Mesendoderm (in vitro differentiated cells): Measurements from ENCODE around the gene MCF2L2.

Experiments
- DNase-seq: peaks from one replicate; pipeline ENCODE4 v3.0.0; 2013
- H2AK5ac ChIP-seq: 2 replicates; pipeline ENCODE4 v1.6.1; 2013; ENCODE audit warnings: low read length, inconsistent platforms
- H2BK120ac ChIP-seq: 2 replicates; pipeline ENCODE4 v1.6.1; 2013; ENCODE audit warnings: low read depth, mild to moderate bottlenecking, low read length, moderate library complexity, mixed read lengths
- H2BK15ac ChIP-seq: replicated peaks from 2 replicates; pipeline ENCODE4 v1.6.1; 2013; ENCODE audit warnings: low read depth, mild to moderate bottlenecking, moderate library complexity
- H2BK5ac ChIP-seq: 2 replicates; pipeline ENCODE4 v1.6.1; 2013; ENCODE audit warnings: low read length, inconsistent platforms
- H3K18ac ChIP-seq: 2 replicates; pipeline ENCODE4 v1.6.1; 2013; ENCODE audit warnings: mild to moderate bottlenecking, low read length, mixed read lengths
- H3K23ac ChIP-seq: one replicate; pipeline ENCODE4 v1.6.1; 2013; ENCODE audit warnings: low read length
- H3K27ac ChIP-seq: 2 replicates; pipeline ENCODE4 v1.5.1; 2013; ENCODE audit warnings: low read depth, mild to moderate bottlenecking, inconsistent platforms, low read length, moderate library complexity
- H3K27me3 ChIP-seq: 2 replicates; pipeline ENCODE4 v1.6.1; 2013; ENCODE audit warnings: low read length, control low read depth, mild to moderate bottlenecking, inconsistent platforms; ENCODE audit not compliant: insufficient read depth, poor library complexity
- H3K36me3 ChIP-seq: 2 replicates; pipeline ENCODE4 v1.6.1; 2013; ENCODE audit warnings: low read length, inconsistent platforms; ENCODE audit not compliant: control insufficient read depth, insufficient read depth
- H3K4ac ChIP-seq: one replicate; pipeline ENCODE4 v1.6.1; 2013; ENCODE audit warnings: low read depth, mild to moderate bottlenecking, low read length, moderate library complexity
- H3K4me1 ChIP-seq: 2 replicates; pipeline ENCODE4 v1.6.1; 2013; ENCODE audit warnings: low read depth, low read length, inconsistent platforms; ENCODE audit not compliant: control insufficient read depth
- H3K4me2 ChIP-seq: 2 replicates; pipeline ENCODE4 v1.6.1; 2013; ENCODE audit warnings: low read length
- H3K4me3 ChIP-seq: 2 replicates; pipeline ENCODE4 v1.5.1; 2013; ENCODE audit warnings: mild to moderate bottlenecking, low read length
- H3K56ac ChIP-seq: one replicate; pipeline ENCODE4 v1.6.1; 2013; ENCODE audit warnings: low read length
- H3K79me1 ChIP-seq: 2 replicates; pipeline ENCODE4 v1.6.1; 2013; ENCODE audit warnings: low read length, inconsistent platforms
- H3K79me2 ChIP-seq: 2 replicates; pipeline ENCODE4 v1.6.1; 2013; ENCODE audit warnings: mild to moderate bottlenecking, low read length; ENCODE audit not compliant: control insufficient read depth, insufficient read depth
- H3K9ac ChIP-seq: 2 replicates; pipeline ENCODE4 v1.6.1; 2013; ENCODE audit warnings: low read length, inconsistent platforms
- H4K5ac ChIP-seq: one replicate; pipeline ENCODE4 v1.6.1; 2013; ENCODE audit warnings: low read length
- H4K8ac ChIP-seq: one replicate; pipeline ENCODE4 v1.6.1; 2013; ENCODE audit warnings: low read depth, mild to moderate bottlenecking, control low read depth, low read length, moderate library complexity
- WGBS: extraction: QIAGEN DNeasy Blood & Tissue Kit; methylation state at CpG from one replicate; pipeline ENCODE4 v1.1.7; 2013; ENCODE audit warnings: low lambda C conversion rate, missing lambda C conversion rate; ENCODE audit not compliant: insufficient coverage; ENCODE audit errors: extremely low coverage; 5-methylcytosine and 5-hydroxymethylcytosine counted together

MCF2L2 gene

DNA sequence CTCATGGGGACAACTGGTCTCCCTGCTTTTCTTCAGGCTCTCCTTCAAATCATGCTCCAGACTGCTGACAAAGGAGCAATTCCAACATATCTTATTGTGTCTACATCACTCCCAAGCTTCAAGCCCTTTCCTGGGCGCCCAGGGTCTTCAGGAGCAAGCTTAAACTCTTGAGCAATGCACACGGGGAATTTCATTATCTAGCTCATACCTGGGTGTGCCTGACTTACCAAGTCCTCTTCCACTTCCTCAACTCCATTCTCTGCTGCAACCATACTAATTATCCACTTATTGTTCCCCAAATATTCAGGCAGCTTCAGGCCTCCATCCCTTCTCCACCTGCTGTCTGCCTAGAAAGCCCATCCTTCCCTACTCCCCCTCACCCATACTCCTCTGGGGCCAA lies 124.7 kb downstream of the MCF2L2 start:
- Histone ChIP-seq H2BK15ac (no peak overlapping the region), H3K36me3 (no peaks in the 10 kb centered on the region), H3K18ac (no peak overlapping the region), H3K27me3 (no peaks in the 10 kb centered on the region), H3K4ac (no peak overlapping the region), H4K5ac (no peak overlapping the region), H3K4me3 (no peak overlapping the region), H2BK120ac (no peak overlapping the region), H3K56ac (no peak overlapping the region), H4K8ac (no peak overlapping the region), H2BK5ac (no peak overlapping the region), H3K23ac (no peak overlapping the region), H3K4me2 (no peak overlapping the region), H3K79me1 (no peaks in the 10 kb centered on the region), H2AK5ac (no peak overlapping the region), H3K4me1 (peaks cover 5% of the 10 kb centered on the region), H3K9ac (no peak overlapping the region), H3K27ac (no peak overlapping the region), H3K79me2 (no peaks in the 10 kb centered on the region)
- no CpG with 5 or more reads among the region's 2 CpGs for WGBS
- no peak for DNase-seq

- H3K36me3 ChIP-seq, result no peaks in the 10 kb centered on the region
Measured at GRCh38 chr3:183301937-183302580, 126.4 kb downstream of the MCF2L2 start.

GRCh38 chr3:183300996-183301562 lies 127.3 kb downstream of the MCF2L2 start:
- no peak overlapping the region for H3K56ac ChIP-seq
- no peak overlapping the region for H3K27ac ChIP-seq
- no peaks in the 10 kb centered on the region for H3K79me1 ChIP-seq
- H2BK15ac ChIP-seq, result no peak overlapping the region
- no peaks in the 10 kb centered on the region for H3K27me3 ChIP-seq
- H3K4me1 ChIP-seq, result peaks cover 3% of the 10 kb centered on the region
- H2BK5ac ChIP-seq, result no peak overlapping the region
- WGBS, result no CpG with 5 or more reads among the region's 6 CpGs
- H3K18ac ChIP-seq, result no peak overlapping the region
- no peaks in the 10 kb centered on the region for H3K79me2 ChIP-seq
- H3K9ac ChIP-seq, result no peak overlapping the region
- no peak for DNase-seq
- no peak overlapping the region for H4K5ac ChIP-seq
- H3K4me2 ChIP-seq, result no peak overlapping the region
- no peak overlapping the region for H3K23ac ChIP-seq
- no peak overlapping the region for H3K4me3 ChIP-seq
- no peak overlapping the region for H3K4ac ChIP-seq
- no peaks in the 10 kb centered on the region for H3K36me3 ChIP-seq
- no peak overlapping the region for H2BK120ac ChIP-seq
- no peak overlapping the region for H2AK5ac ChIP-seq
- H4K8ac ChIP-seq, result no peak overlapping the region

More at GRCh38 chr3:183301937-183302580, 126.4 kb downstream of the MCF2L2 start:
- H3K23ac ChIP-seq, result no peak overlapping the region
- WGBS, result no CpG with 5 or more reads among the region's 8 CpGs
- no peak for DNase-seq
- no peak overlapping the region for H3K56ac ChIP-seq
- no peak overlapping the region for H2BK15ac ChIP-seq
- H4K5ac ChIP-seq, result no peak overlapping the region
- no peak overlapping the region for H3K4me2 ChIP-seq
- no peak overlapping the region for H3K4ac ChIP-seq
- H3K4me3 ChIP-seq, result no peak overlapping the region
- no peaks in the 10 kb centered on the region for H3K79me2 ChIP-seq
- no peaks in the 10 kb centered on the region for H3K79me1 ChIP-seq
- H4K8ac ChIP-seq, result no peak overlapping the region
- no peak overlapping the region for H3K27ac ChIP-seq
- no peak overlapping the region for H2BK5ac ChIP-seq
- peaks cover 5% of the 10 kb centered on the region for H3K4me1 ChIP-seq
- no peak overlapping the region for H3K9ac ChIP-seq
- no peaks in the 10 kb centered on the region for H3K27me3 ChIP-seq
- no peak overlapping the region for H3K18ac ChIP-seq
- H2BK120ac ChIP-seq, result no peak overlapping the region
- no peak overlapping the region for H2AK5ac ChIP-seq

- DNase-seq, result no peak
- WGBS, result no CpG with 5 or more reads among the region's 4 CpGs
- Histone ChIP-seq H4K5ac (no peak overlapping the region), H3K79me2 (no peaks in the 10 kb centered on the region), H3K4me3 (no peak overlapping the region), H2AK5ac (no peak overlapping the region), H2BK120ac (no peak overlapping the region), H2BK5ac (no peak overlapping the region), H3K27me3 (no peaks in the 10 kb centered on the region), H3K23ac (no peak overlapping the region), H3K9ac (no peak overlapping the region), H3K18ac (no peak overlapping the region), H3K4ac (no peak overlapping the region), H3K27ac (no peak overlapping the region), H3K4me2 (no peak overlapping the region), H3K56ac (no peak overlapping the region), H3K4me1 (peaks cover 3% of the 10 kb centered on the region), H3K36me3 (no peaks in the 10 kb centered on the region), H4K8ac (no peak overlapping the region), H2BK15ac (no peak overlapping the region), H3K79me1 (no peaks in the 10 kb centered on the region)
Measured at GRCh38 chr3:183299976-183300375, 128.4 kb downstream of the MCF2L2 start.

GRCh38 chr3:183298701-183299153 lies 129.7 kb downstream of the MCF2L2 start:
- Histone ChIP-seq H2BK5ac (no peak overlapping the region), H3K27ac (no peak overlapping the region), H4K8ac (no peak overlapping the region), H3K79me1 (no peaks in the 10 kb centered on the region), H3K56ac (peak overlapping the region; percentile 22), H2AK5ac (no peak overlapping the region), H2BK15ac (no peak overlapping the region), H2BK120ac (no peak overlapping the region), H3K4me3 (no peak overlapping the region), H3K4me2 (no peak overlapping the region), H3K23ac (no peak overlapping the region), H3K79me2 (no peaks in the 10 kb centered on the region), H3K36me3 (no peaks in the 10 kb centered on the region), H4K5ac (no peak overlapping the region), H3K9ac (no peak overlapping the region), H3K4ac (no peak overlapping the region), H3K18ac (no peak overlapping the region), H3K27me3 (no peaks in the 10 kb centered on the region), H3K4me1 (peaks cover 3% of the 10 kb centered on the region)
- DNase-seq, result peak; percentile 84
- WGBS, result no CpG with 5 or more reads among the region's 5 CpGs

- Histone ChIP-seq H3K27me3 (no peaks in the 10 kb centered on the region), H3K4me2 (no peak overlapping the region), H3K79me1 (no peaks in the 10 kb centered on the region), H3K9ac (no peak overlapping the region), H3K56ac (no peak overlapping the region), H3K18ac (no peak overlapping the region), H2AK5ac (no peak overlapping the region), H4K8ac (no peak overlapping the region), H3K4me1 (peaks cover 3% of the 10 kb centered on the region), H4K5ac (no peak overlapping the region), H2BK15ac (no peak overlapping the region), H3K4ac (no peak overlapping the region), H2BK120ac (no peak overlapping the region), H3K4me3 (no peak overlapping the region), H3K23ac (no peak overlapping the region), H3K79me2 (no peaks in the 10 kb centered on the region), H2BK5ac (no peak overlapping the region), H3K36me3 (no peaks in the 10 kb centered on the region), H3K27ac (no peak overlapping the region)
- DNase-seq, result no peak
- WGBS, result no CpG with 5 or more reads among the region's 12 CpGs
Measured at GRCh38 chr3:183296944-183297343, 131.5 kb downstream of the MCF2L2 start.
